Mesenchymal stem cell (in vitro differentiated cells and primary cell): ENCODE results near the gene PPCS.

Source experiments
- DNase-seq: peaks from one replicate; pipeline ENCODE4 v3.0.0-alpha.2; 2013
- H2AFZ ChIP-seq: one replicate; pipeline ENCODE4 v1.6.1; 2013; ENCODE audit warnings: low read depth, mild to moderate bottlenecking, control low read depth, inconsistent platforms, low read length, moderate library complexity
- H2AK5ac ChIP-seq: 2 replicates; pipeline ENCODE4 v1.6.1; 2013; ENCODE audit warnings: low read length, moderate library complexity, mild to moderate bottlenecking, inconsistent platforms; ENCODE audit not compliant: severe bottlenecking
- H2BK120ac ChIP-seq: one replicate; pipeline ENCODE4 v1.6.1; 2013; ENCODE audit warnings: low read depth, mild to moderate bottlenecking, inconsistent platforms, low read length, moderate library complexity
- H2BK12ac ChIP-seq, 2 experiments: one replicate each; pipeline ENCODE4 v1.6.1; 2013; ENCODE audit warnings: inconsistent platforms in 2 of 2, low read length in 2 of 2, mild to moderate bottlenecking in 2 of 2, moderate library complexity in 2 of 2, control low read depth in 1 of 2
- H2BK15ac ChIP-seq: one replicate; pipeline ENCODE4 v1.6.1; 2013; ENCODE audit warnings: mild to moderate bottlenecking, low read depth, inconsistent platforms; ENCODE audit not compliant: poor library complexity, severe bottlenecking
- H2BK5ac ChIP-seq: 2 replicates; pipeline ENCODE4 v1.6.1; 2013; ENCODE audit warnings: low read depth, mild to moderate bottlenecking, low read length, control low read depth, inconsistent platforms; ENCODE audit not compliant: poor library complexity, severe bottlenecking
- H3K14ac ChIP-seq, 2 experiments: one replicate each; pipeline ENCODE4 v1.6.1; 2013; ENCODE audit warnings: inconsistent platforms in 2 of 2, low read length in 2 of 2, control low read depth in 1 of 2, mild to moderate bottlenecking in 1 of 2, moderate library complexity in 1 of 2
- H3K18ac ChIP-seq, 2 experiments: one replicate each; pipeline ENCODE4 v1.6.1; 2013; ENCODE audit warnings: inconsistent platforms in 2 of 2, low read length in 2 of 2, control low read depth in 1 of 2, low read depth in 1 of 2, mild to moderate bottlenecking in 1 of 2
- H3K23ac ChIP-seq, 2 experiments: one replicate each; pipeline ENCODE4 v1.6.1; 2013; ENCODE audit warnings: inconsistent platforms in 2 of 2, low read length in 2 of 2, mild to moderate bottlenecking in 2 of 2, moderate library complexity in 2 of 2, control low read depth in 1 of 2
- H3K27ac ChIP-seq: 2 replicates; pipeline ENCODE4 v1.5.1; 2013; ENCODE audit warnings: mild to moderate bottlenecking, moderate library complexity, low read length, control low read depth, inconsistent platforms; ENCODE audit not compliant: poor library complexity, severe bottlenecking
- H3K27me3 ChIP-seq, 2 experiments: 2 replicates each; pipeline versions ENCODE4 v1.6.1 to v1.7.0; 2013; ENCODE audit warnings: low read length in 2 of 2, mild to moderate bottlenecking in 2 of 2, moderate library complexity in 2 of 2, control low read depth in 1 of 2, inconsistent platforms in 1 of 2; ENCODE audit not compliant: control insufficient read depth in 1 of 2, insufficient read depth in 1 of 2
- H3K36me3 ChIP-seq, 2 experiments: 2 replicates each; pipeline versions ENCODE4 v1.6.1 to v1.7.0; 2013; ENCODE audit warnings: low read length in 2 of 2, control low read depth in 1 of 2, inconsistent platforms in 1 of 2, low read depth in 1 of 2, mild to moderate bottlenecking in 1 of 2; ENCODE audit not compliant: insufficient read depth in 2 of 2, control insufficient read depth in 1 of 2
- H3K4ac ChIP-seq, 2 experiments: one replicate each; pipeline ENCODE4 v1.6.1; 2013; ENCODE audit warnings: inconsistent platforms in 2 of 2, low read length in 2 of 2, mild to moderate bottlenecking in 2 of 2, moderate library complexity in 2 of 2, control low read depth in 1 of 2, low read depth in 1 of 2
- H3K4me1 ChIP-seq: 2 replicates; pipeline ENCODE4 v1.6.1; 2013; ENCODE audit warnings: low read depth, low read length, control low read depth; ENCODE audit not compliant: control insufficient read depth, insufficient read depth
- H3K4me2 ChIP-seq: 2 replicates; pipeline ENCODE4 v1.6.1; 2013; ENCODE audit warnings: low read length, mild to moderate bottlenecking, inconsistent platforms; ENCODE audit not compliant: poor library complexity, severe bottlenecking
- H3K4me3 ChIP-seq, 2 experiments: 2 replicates each; pipeline versions ENCODE4 v1.5.1 to v1.7.0; 2013; ENCODE audit warnings: low read length in 2 of 2, mild to moderate bottlenecking in 2 of 2, control low read depth in 1 of 2, low read depth in 1 of 2; ENCODE audit not compliant: insufficient read depth in 1 of 2
- H3K79me1 ChIP-seq: replicated peaks from 2 replicates; pipeline ENCODE4 v1.6.1; 2013; ENCODE audit warnings: mild to moderate bottlenecking, control low read depth, low read length, inconsistent platforms; ENCODE audit not compliant: poor library complexity, severe bottlenecking
- H3K9ac ChIP-seq: 2 replicates; pipeline ENCODE4 v1.7.0; 2013; ENCODE audit warnings: mild to moderate bottlenecking, low read length, moderate library complexity
- H3K9me3 ChIP-seq: 2 replicates; pipeline ENCODE4 v1.7.0; 2013; ENCODE audit warnings: mild to moderate bottlenecking, low read length; ENCODE audit not compliant: control insufficient read depth
- H4K8ac ChIP-seq: one replicate; pipeline ENCODE4 v1.6.1; 2013; ENCODE audit warnings: inconsistent platforms, mild to moderate bottlenecking, low read length, moderate library complexity
- H4K91ac ChIP-seq: one replicate; pipeline ENCODE4 v1.6.1; 2013; ENCODE audit warnings: mild to moderate bottlenecking, low read length, inconsistent platforms
- whole genome bisulfite sequencing: methylation state at CpG from one replicate; pipeline ENCODE4 v1.1.7; 2013; ENCODE audit warnings: mixed read lengths; 5-methylcytosine and 5-hydroxymethylcytosine counted together

PPCS gene

GRCh38 chr1:42422737-42423136 is 33.6 kb upstream of the PPCS start:
- Histone ChIP-seq H3K23ac (no peak overlapping the region), H3K14ac (no peak overlapping the region), H2AK5ac (no peak overlapping the region), H3K18ac (no peak overlapping the region), H3K4ac (no peak overlapping the region), H2BK5ac (no peak overlapping the region), H3K9me3 (no peaks in the 10 kb centered on the region), H4K8ac (no peak overlapping the region), H3K27ac (no peak overlapping the region), H3K4me2 (no peak overlapping the region), H2BK120ac (no peak overlapping the region), H3K4me1 (peaks cover 9% of the 10 kb centered on the region), H3K4me3 (no peak overlapping the region), H2AFZ (no peak overlapping the region), H3K79me1 (no peaks in the 10 kb centered on the region), H3K9ac (no peak overlapping the region), H2BK15ac (no peak overlapping the region), H2BK12ac (no peak overlapping the region), H3K27me3 (peaks cover 0 to 31% of the 10 kb centered on the region in 2 experiments), H3K36me3 (no peaks in the 10 kb centered on the region), H4K91ac (no peak overlapping the region)
- no peak for DNase-seq
- WGBS: 69% methylated on average over 9 of the region's 9 CpGs

GRCh38 chr1:42423681-42424080 is 32.7 kb upstream of the PPCS start:
- 69% methylated on average over 2 of the region's 3 CpGs for WGBS
- no peak overlapping the region for H2AK5ac ChIP-seq

GRCh38 chr1:42424201-42424600 is 32.1 kb upstream of the PPCS start:
- 100% methylated on average over 3 of the region's 4 CpGs for WGBS
- Histone ChIP-seq H3K14ac (no peak overlapping the region), H2BK12ac (no peak overlapping the region), H3K18ac (no peak overlapping the region), H3K4me3 (no peak overlapping the region), H3K36me3 (no peaks in the 10 kb centered on the region), H2BK15ac (no peak overlapping the region), H3K4me1 (peaks cover 9% of the 10 kb centered on the region), H2AFZ (no peak overlapping the region), H2BK120ac (no peak overlapping the region), H3K27ac (no peak overlapping the region), H2BK5ac (no peak overlapping the region), H3K27me3 (peaks cover 0 to 21% of the 10 kb centered on the region in 2 experiments), H3K79me1 (no peaks in the 10 kb centered on the region), H3K23ac (no peak overlapping the region), H3K9ac (no peak overlapping the region), H2AK5ac (no peak overlapping the region), H3K4ac (no peak overlapping the region), H4K91ac (no peak overlapping the region), H3K4me2 (no peak overlapping the region), H3K9me3 (no peaks in the 10 kb centered on the region), H4K8ac (no peak overlapping the region)
- no peak for DNase-seq

More at GRCh38 chr1:42423681-42424080, 32.7 kb upstream of the PPCS start:
- H3K18ac ChIP-seq: no peak overlapping the region
- H2AFZ ChIP-seq: no peak overlapping the region
- no peak overlapping the region for H3K4me3 ChIP-seq
- peak overlapping the region; percentile 53 for H2BK5ac ChIP-seq
- no peaks in the 10 kb centered on the region for H3K79me1 ChIP-seq
- H2BK120ac ChIP-seq: no peak overlapping the region
- no peak overlapping the region for H3K23ac ChIP-seq
- no peak overlapping the region for H3K9ac ChIP-seq
- H3K9me3 ChIP-seq: no peaks in the 10 kb centered on the region
- H3K36me3 ChIP-seq: no peaks in the 10 kb centered on the region
- no peak overlapping the region for H2BK15ac ChIP-seq
- DNase-seq: no peak
- peaks cover 0 to 25% of the 10 kb centered on the region in 2 experiments for H3K27me3 ChIP-seq
- H3K4me1 ChIP-seq: peaks cover 9% of the 10 kb centered on the region
- H3K27ac ChIP-seq: no peak overlapping the region
- no peak overlapping the region for H3K4me2 ChIP-seq
- no peak overlapping the region for H4K91ac ChIP-seq
- no peak overlapping the region for H2BK12ac ChIP-seq
- H3K14ac ChIP-seq: no peak overlapping the region
- H4K8ac ChIP-seq: no peak overlapping the region
- no peak overlapping the region for H3K4ac ChIP-seq

GRCh38 chr1:42427240-42427639 is 29.1 kb upstream of the PPCS start:
- Histone ChIP-seq H2AK5ac (no peak overlapping the region), H4K91ac (no peak overlapping the region), H3K14ac (no peak overlapping the region), H3K18ac (no peak overlapping the region), H2AFZ (no peak overlapping the region), H3K4ac (no peak overlapping the region), H3K9me3 (no peaks in the 10 kb centered on the region), H3K4me2 (no peak overlapping the region), H3K27ac (no peak overlapping the region), H2BK12ac (no peak overlapping the region), H3K9ac (no peak overlapping the region), H2BK5ac (no peak overlapping the region), H3K79me1 (no peaks in the 10 kb centered on the region), H4K8ac (no peak overlapping the region), H3K4me1 (peaks cover 3% of the 10 kb centered on the region), H2BK120ac (no peak overlapping the region), H3K27me3 (peaks cover 0 to 11% of the 10 kb centered on the region in 2 experiments), H2BK15ac (no peak overlapping the region), H3K23ac (no peak overlapping the region), H3K4me3 (peak overlapping the region in 1 of 2 experiments; percentile 6), H3K36me3 (no peaks in the 10 kb centered on the region)
- DNase-seq: no peak
- 44% methylated on average over 2 of the region's 4 CpGs for WGBS
